Measurements from ENCODE around the gene SELENOS. TPM values are rescaled to one million over a fixed set of nuclear protein-coding genes. Genes with fewer than 3 reads are reported as not detected.

Gene SELENOS
- polyA plus RNA-seq, 1 donor from 2014 or later, result 136 TPM

DNA sequence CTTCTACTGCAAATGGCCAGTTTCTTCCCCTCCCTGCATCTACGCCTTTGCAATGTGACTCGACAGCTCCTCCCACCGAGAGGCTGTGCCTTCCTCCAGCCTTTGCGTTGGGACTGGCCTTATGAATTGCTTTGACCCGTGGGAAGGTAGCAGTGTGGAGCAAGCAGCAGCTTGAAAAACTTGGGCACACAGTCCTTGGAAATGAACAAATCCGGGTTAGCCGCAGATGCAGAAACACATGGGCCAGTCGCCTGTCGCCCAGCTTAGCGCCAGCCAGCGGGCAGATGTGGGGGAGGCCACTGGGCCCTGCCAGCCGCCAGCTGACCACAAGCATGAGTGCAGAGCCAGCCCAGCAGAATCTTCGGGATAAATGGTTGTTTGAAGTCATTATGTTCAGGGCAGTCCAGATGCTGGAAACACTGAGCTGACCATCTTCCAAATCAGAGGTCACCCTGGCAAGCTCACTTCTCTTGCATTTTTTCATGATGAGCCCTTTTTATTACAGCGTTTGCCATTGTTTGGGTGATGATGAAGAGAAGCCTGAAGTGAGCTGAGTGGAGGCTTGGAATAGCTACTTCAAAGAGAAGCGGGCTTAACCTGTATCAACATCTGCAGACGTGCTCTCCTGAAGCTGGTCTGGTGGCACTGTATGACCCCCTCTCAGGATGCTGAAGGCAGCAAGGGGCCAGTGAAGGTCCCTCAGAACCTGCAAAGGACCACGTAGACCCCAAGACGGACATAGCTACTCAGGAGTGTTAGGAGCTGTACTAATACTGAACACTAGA, 9.8 kb downstream of the SELENOS start:
- H3K9ac ChIP-seq (ENCODE audit: low read length), result no peak overlapping the region
- no peaks in the 10 kb centered on the region for H3K79me2 ChIP-seq (replicated peaks; ENCODE audit: insufficient read depth, low read length)
- TF ChIP-seq RAD21 (conservative IDR thresholded peaks at IDR 0.05) (no peak), EP300 (conservative IDR thresholded peaks at IDR 0.05; ENCODE audit: poor library complexity, severe bottlenecking) (no peak), POLR2AphosphoS5 (IDR thresholded peaks at IDR 0.05) (no peak), SMC3 (conservative IDR thresholded peaks at IDR 0.05; ENCODE audit: poor library complexity) (no peak), TAF1 (IDR thresholded peaks at IDR 0.05; ENCODE audit: low read depth) (no peak), MXI1 (conservative IDR thresholded peaks at IDR 0.05; ENCODE audit: poor library complexity, severe bottlenecking) (no peak), EZH2 (IDR thresholded peaks at IDR 0.05; ENCODE audit: borderline replicate concordance, insufficient read depth, low read length, poor library complexity, severe bottlenecking) (no peak), REST (IDR thresholded peaks at IDR 0.05; ENCODE audit: borderline replicate concordance) (no peak)
- TF ChIP-seq, protein P1, sequence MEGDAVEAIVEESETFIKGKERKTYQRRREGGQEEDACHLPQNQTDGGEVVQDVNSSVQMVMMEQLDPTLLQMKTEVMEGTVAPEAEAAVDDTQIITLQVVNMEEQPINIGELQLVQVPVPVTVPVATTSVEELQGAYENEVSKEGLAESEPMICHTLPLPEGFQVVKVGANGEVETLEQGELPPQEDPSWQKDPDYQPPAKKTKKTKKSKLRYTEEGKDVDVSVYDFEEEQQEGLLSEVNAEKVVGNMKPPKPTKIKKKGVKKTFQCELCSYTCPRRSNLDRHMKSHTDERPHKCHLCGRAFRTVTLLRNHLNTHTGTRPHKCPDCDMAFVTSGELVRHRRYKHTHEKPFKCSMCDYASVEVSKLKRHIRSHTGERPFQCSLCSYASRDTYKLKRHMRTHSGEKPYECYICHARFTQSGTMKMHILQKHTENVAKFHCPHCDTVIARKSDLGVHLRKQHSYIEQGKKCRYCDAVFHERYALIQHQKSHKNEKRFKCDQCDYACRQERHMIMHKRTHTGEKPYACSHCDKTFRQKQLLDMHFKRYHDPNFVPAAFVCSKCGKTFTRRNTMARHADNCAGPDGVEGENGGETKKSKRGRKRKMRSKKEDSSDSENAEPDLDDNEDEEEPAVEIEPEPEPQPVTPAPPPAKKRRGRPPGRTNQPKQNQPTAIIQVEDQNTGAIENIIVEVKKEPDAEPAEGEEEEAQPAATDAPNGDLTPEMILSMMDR (IDR thresholded peaks at IDR 0.05; ENCODE audit: poor library complexity, severe bottlenecking), result no peak
- no peaks in the 10 kb centered on the region for H3K36me3 ChIP-seq (ENCODE audit: insufficient read depth, low read length)
- H3F3A ChIP-seq (ENCODE audit: insufficient read depth, low read length, poor library complexity, severe bottlenecking), result no peaks in the 10 kb centered on the region
- H3K27ac ChIP-seq (ENCODE audit: low read length), result no peak overlapping the region
- no peak overlapping the region for H2AFZ ChIP-seq (ENCODE audit: low read depth, low read length)
- no peak overlapping the region for H3K4me2 ChIP-seq (ENCODE audit: low read length)
- H3K9me3 ChIP-seq (ENCODE audit: low read length), result no peaks in the 10 kb centered on the region
- H3K9me2 ChIP-seq (ENCODE audit: insufficient read depth, low read length), result no peaks in the 10 kb centered on the region
- H3K27me3 ChIP-seq (ENCODE audit: insufficient read depth, low read depth, low read length), result no peaks in the 10 kb centered on the region
- no peaks in the 10 kb centered on the region for H4K20me1 ChIP-seq (ENCODE audit: insufficient read depth)
- H3K4me3 ChIP-seq (ENCODE audit: low read length), result no peak overlapping the region

- H3K9ac ChIP-seq (ENCODE audit: low read length), result no peak overlapping the region
- no peak overlapping the region for H3K27ac ChIP-seq (ENCODE audit: low read length)
- no peaks in the 10 kb centered on the region for H3K27me3 ChIP-seq (ENCODE audit: insufficient read depth, low read depth, low read length)
- no peaks in the 10 kb centered on the region for H3K36me3 ChIP-seq (ENCODE audit: insufficient read depth, low read length)
- H3K9me3 ChIP-seq (ENCODE audit: low read length), result no peaks in the 10 kb centered on the region
- H3K4me2 ChIP-seq (ENCODE audit: low read length), result no peak overlapping the region
- no peak overlapping the region for H2AFZ ChIP-seq (ENCODE audit: low read depth, low read length)
- H3K9me2 ChIP-seq (ENCODE audit: insufficient read depth, low read length), result no peaks in the 10 kb centered on the region
- TF ChIP-seq EZH2 (IDR thresholded peaks at IDR 0.05; ENCODE audit: borderline replicate concordance, insufficient read depth, low read length, poor library complexity, severe bottlenecking), result no peak
- TF ChIP-seq, protein P1 (IDR thresholded peaks at IDR 0.05; ENCODE audit: poor library complexity, severe bottlenecking), result no peak
- TF ChIP-seq TAF1 (IDR thresholded peaks at IDR 0.05; ENCODE audit: low read depth), result no peak
- no peak for TF ChIP-seq RAD21 (conservative IDR thresholded peaks at IDR 0.05)
- TF ChIP-seq EP300 (conservative IDR thresholded peaks at IDR 0.05; ENCODE audit: poor library complexity, severe bottlenecking), result no peak
- TF ChIP-seq REST (IDR thresholded peaks at IDR 0.05; ENCODE audit: borderline replicate concordance), result no peak
- TF ChIP-seq MXI1 (conservative IDR thresholded peaks at IDR 0.05; ENCODE audit: poor library complexity, severe bottlenecking), result no peak
- TF ChIP-seq POLR2AphosphoS5 (IDR thresholded peaks at IDR 0.05), result no peak
- no peak for TF ChIP-seq SMC3 (conservative IDR thresholded peaks at IDR 0.05; ENCODE audit: poor library complexity)
- no peak overlapping the region for H3K4me3 ChIP-seq (ENCODE audit: low read length)
- no peaks in the 10 kb centered on the region for H3F3A ChIP-seq (ENCODE audit: insufficient read depth, low read length, poor library complexity, severe bottlenecking)
- H3K79me2 ChIP-seq (replicated peaks; ENCODE audit: insufficient read depth, low read length), result no peaks in the 10 kb centered on the region
- no peaks in the 10 kb centered on the region for H4K20me1 ChIP-seq (ENCODE audit: insufficient read depth)
Measured at GRCh38 chr15:101266787-101267186, 10.5 kb downstream of the SELENOS start.
